DMS79 (cell line): ENCODE data around the gene ANKRD20A1.
"Not testable (repeated sequence)": the region's sequence is repeated elsewhere in the genome, so short reads cannot be mapped to it uniquely, and the experiment has no call there.

Experiments used
- DNase-seq: peaks from one replicate; lab custom pipeline; 2025; lab: John Stamatoyannopoulos, UW

Gene ANKRD20A1

GRCh38 chr9:67858871-67859270 is at the start of gene ANKRD20A1:
Gene ANKRD20A1, plus strand, starts transcription at chr9:67858931. Its CDS starts 496 bp downstream, at chr9:67859427.
- DNase-seq: not testable (repeated sequence)

DNA sequence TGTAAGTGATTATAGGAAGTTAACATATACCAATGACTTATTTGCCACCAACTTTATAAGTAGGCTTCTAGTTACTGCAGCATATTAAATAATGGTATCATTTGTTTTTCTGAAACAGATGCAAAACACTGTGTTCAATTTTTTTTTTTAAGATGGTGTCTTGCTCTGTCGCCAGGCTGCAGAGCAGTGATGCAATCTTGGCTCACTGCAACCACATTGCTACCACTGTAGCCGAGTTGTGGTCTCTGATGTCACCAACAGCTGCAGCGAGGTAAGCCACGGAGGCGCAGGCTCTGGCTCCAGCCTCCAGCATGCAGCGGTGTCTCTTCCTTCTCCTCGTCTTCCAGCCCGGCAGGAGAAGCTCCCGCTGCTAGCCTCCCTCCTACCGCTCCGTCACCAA is 26.6 kb upstream of the ANKRD20A1 start:
- not testable (repeated sequence) for DNase-seq
